ENCODE results near the gene GTF3C5.
"Not testable (repeated sequence)": the region's sequence is repeated elsewhere in the genome, so short reads cannot be mapped to it uniquely, and the experiment has no call there.

The GTF3C5 gene

GRCh38 chr9:133031496-133031911 lies 707 bp downstream of the GTF3C5 start:
- no peak for DNase-seq

- DNase-seq: no peak
These were observed 1.4 kb downstream of the GTF3C5 start for GRCh38 chr9:133032171-133032570.

- no peak for DNase-seq
These were observed 4.9 kb downstream of the GTF3C5 start for GRCh38 chr9:133035669-133036068.

GRCh38 chr9:133037775-133038515 lies 7.1 kb downstream of the GTF3C5 start:
- DNase-seq: no peak

GRCh38 chr9:133040892-133041479 lies 10.2 kb downstream of the GTF3C5 start:
- DNase-seq: not testable (repeated sequence)

GRCh38 chr9:133041958-133042357 lies 11.2 kb downstream of the GTF3C5 start:
- DNase-seq: no peak

GRCh38 chr9:133042676-133043075 lies 11.9 kb downstream of the GTF3C5 start:
- no peak for DNase-seq

- DNase-seq: no peak
These were observed 12.7 kb downstream of the GTF3C5 start for GRCh38 chr9:133043449-133044035.

GRCh38 chr9:133044125-133044524 lies 13.3 kb downstream of the GTF3C5 start:
- DNase-seq: no peak

- DNase-seq: no peak
These were observed 13.9 kb downstream of the GTF3C5 start for GRCh38 chr9:133044661-133045060.

GRCh38 chr9:133045132-133045531 lies 14.3 kb downstream of the GTF3C5 start:
- no peak for DNase-seq

GRCh38 chr9:133046196-133046899 lies 15.6 kb downstream of the GTF3C5 start:
- no peak for DNase-seq

GRCh38 chr9:133046900-133047295 lies 16.1 kb downstream of the GTF3C5 start:
- no peak for DNase-seq

GRCh38 chr9:133048595-133048994 lies 17.8 kb downstream of the GTF3C5 start:
- peak; percentile 80 for DNase-seq

GRCh38 chr9:133049043-133049442 lies 18.2 kb downstream of the GTF3C5 start:
- no peak for DNase-seq

- DNase-seq: no peak
These were observed 19.3 kb downstream of the GTF3C5 start for GRCh38 chr9:133050142-133050541.

GRCh38 chr9:133050781-133051180 lies 20.0 kb downstream of the GTF3C5 start:
- no peak for DNase-seq

- DNase-seq: no peak
These were observed 20.6 kb downstream of the GTF3C5 start for GRCh38 chr9:133051281-133051900.

- DNase-seq: no peak
These were observed 21.3 kb downstream of the GTF3C5 start for GRCh38 chr9:133051966-133052539.

GRCh38 chr9:133054194-133054890 lies 23.5 kb downstream of the GTF3C5 start:
- no peak for DNase-seq

GRCh38 chr9:133054966-133055365 lies 24.2 kb downstream of the GTF3C5 start:
- no peak for DNase-seq

GRCh38 chr9:133055788-133056420 lies 25.1 kb downstream of the GTF3C5 start:
- DNase-seq: no peak

Data from 8988T (cell line).